Measurements from ENCODE around the gene PLXNA4.

Gene PLXNA4

GRCh38 chr7:132073920-132074589 lies 502.2 kb downstream of the PLXNA4 start:
- no peak for FAIRE-seq
- DNase-seq (ENCODE audit: insufficient read length): no peak
- TF ChIP-seq POLR2AphosphoS5 (IDR thresholded peaks at IDR 0.05; ENCODE audit: low read depth, low read length): no peak
- TF ChIP-seq TAF1 (IDR thresholded peaks at IDR 0.05; ENCODE audit: borderline replicate concordance, low read depth, low read length): no peak
- TF ChIP-seq POLR2A (IDR thresholded peaks at IDR 0.05; ENCODE audit: low read depth, low read length): no peak

Measured in GM12892 (cell line).